WERI-Rb-1 (cell line): Measurements from ENCODE around the gene YDJC.
A peak's percentile ranks its signal among the peaks of the same experiment; 100 is the strongest.
"Not testable (repeated sequence)": the region's sequence is repeated elsewhere in the genome, so short reads cannot be mapped to it uniquely, and the experiment has no call there.

Experiments
- DNase-seq: peaks from one replicate; pipeline ENCODE4 v3.0.0-alpha.2; 2020
- H3K27ac ChIP-seq: fragments of 250-450 bp; sonication (Bioruptor Pico); 2 replicates; pipeline ENCODE4 v1.5.1; 2020; ENCODE audit warnings: mild to moderate bottlenecking, moderate library complexity
- H3K27me3 ChIP-seq: fragments of 250-450 bp; sonication (Bioruptor Pico); 2 replicates; pipeline ENCODE4 v1.5.1; 2021; ENCODE audit warnings: mild to moderate bottlenecking, low read depth, moderate library complexity; ENCODE audit not compliant: insufficient read depth, severe bottlenecking
- H3K36me3 ChIP-seq: fragments of 250-450 bp; sonication (Bioruptor Pico); 2 replicates; pipeline ENCODE4 v1.5.1; 2020; ENCODE audit warnings: mild to moderate bottlenecking, moderate library complexity
- H3K4me3 ChIP-seq: 2 replicates; pipeline ENCODE4 v1.5.1; 2011; ENCODE audit warnings: low read depth, mild to moderate bottlenecking, control low read depth, low read length
- H3K9me3 ChIP-seq: fragments of 250-450 bp; sonication (Bioruptor Pico); 2 replicates; pipeline ENCODE4 v1.5.1; 2021; ENCODE audit warnings: mild to moderate bottlenecking, moderate library complexity; ENCODE audit not compliant: severe bottlenecking
- CTCF ChIP-seq: IDR thresholded peaks from 2 replicates; pipeline ENCODE4 v1.5.1; 2011; ENCODE audit warnings: low read depth, mild to moderate bottlenecking, control low read depth, inconsistent platforms, low read length

The YDJC gene

GRCh38 chr22:21641789-21642583 lies 12.2 kb upstream of the YDJC start, which contains the start of gene SDF2L1:
Gene SDF2L1, plus strand, starts transcription at chr22:21642302. Its CDS starts 35 bp downstream, at chr22:21642337.
- Histone ChIP-seq H3K27ac (peak within 1 kb of the TSS; percentile 73), H3K27me3 (no peaks in the 10 kb centered on the region)

GRCh38 chr22:21641417-21641788 lies 11.6 kb upstream of the YDJC start:
- H3K9me3 ChIP-seq = no peaks in the 10 kb centered on the region
- no peaks in the 10 kb centered on the region for H3K27me3 ChIP-seq
- DNase-seq = peak; percentile 72
- peak overlapping the region; percentile 71 for H3K4me3 ChIP-seq
- H3K27ac ChIP-seq = peak overlapping the region; percentile 67
- H3K36me3 ChIP-seq = peaks cover 16% of the 10 kb centered on the region
- peak; percentile 66 for TF ChIP-seq CTCF

More at GRCh38 chr22:21641789-21642583, 12.2 kb upstream of the YDJC start, which contains the start of gene SDF2L1:
- DNase-seq = peak; percentile 98
- Histone ChIP-seq H3K4me3 (peak within 1 kb of the TSS; percentile 71), H3K9me3 (no peaks in the 10 kb centered on the region), H3K36me3 (peaks cover 19% of the 10 kb centered on the region)
- no peak for TF ChIP-seq CTCF

DNA sequence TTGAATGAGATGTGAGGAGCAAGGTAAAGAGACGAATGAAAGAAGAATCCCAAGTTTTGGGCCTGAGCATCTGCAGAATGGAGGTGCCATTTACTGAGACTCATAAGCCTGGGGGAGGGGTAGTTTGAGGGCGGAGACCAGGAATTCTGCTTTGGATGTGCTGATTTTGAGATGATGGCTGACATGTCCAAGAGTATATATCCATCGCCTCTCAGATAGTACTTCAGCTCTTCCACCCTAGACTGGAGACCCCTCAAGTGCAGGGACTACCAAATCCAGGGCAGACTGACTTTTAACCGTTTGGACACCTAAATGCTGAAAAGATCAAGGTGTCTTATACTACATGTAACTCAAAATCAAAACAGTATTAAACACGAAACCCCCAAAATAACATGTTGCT lies 11.0 kb upstream of the YDJC start:
- no peak for DNase-seq
- no peak overlapping the region for H3K4me3 ChIP-seq
- no peak for TF ChIP-seq CTCF

GRCh38 chr22:21639359-21639758 lies 9.5 kb upstream of the YDJC start:
- H3K27ac ChIP-seq = no peak overlapping the region
- TF ChIP-seq CTCF = no peak
- no peaks in the 10 kb centered on the region for H3K9me3 ChIP-seq
- peaks cover 9% of the 10 kb centered on the region for H3K36me3 ChIP-seq
- no peak for DNase-seq
- no peaks in the 10 kb centered on the region for H3K27me3 ChIP-seq
- H3K4me3 ChIP-seq = no peak overlapping the region

More for the DNA sequence above, 11.0 kb upstream of the YDJC start:
- Histone ChIP-seq H3K27ac (no peak overlapping the region; the same call in 1 of the 2 replicates), H3K27me3 (no peaks in the 10 kb centered on the region), H3K9me3 (no peaks in the 10 kb centered on the region), H3K36me3 (peaks cover 13% of the 10 kb centered on the region)

DNA sequence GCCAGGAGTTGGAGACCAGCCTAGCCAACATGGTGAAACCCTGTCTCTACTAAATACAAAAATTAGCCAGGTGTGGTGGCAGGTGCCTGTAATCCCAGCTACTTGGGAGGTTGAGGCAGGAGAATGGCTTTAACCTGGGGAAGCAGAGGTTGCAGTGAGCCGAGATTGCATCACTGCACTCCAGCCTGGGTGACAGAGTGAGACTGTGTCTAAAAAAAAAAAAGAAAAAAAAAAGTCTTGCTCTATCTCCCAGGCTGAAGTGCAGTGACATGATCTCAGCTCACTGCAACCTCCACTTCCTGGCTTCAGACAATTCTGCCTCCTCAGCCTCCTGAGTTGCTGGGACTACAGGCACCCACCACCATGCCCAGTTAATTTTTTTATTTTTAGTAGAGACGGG lies 7.6 kb upstream of the YDJC start:
- not testable (repeated sequence) for H3K9me3 ChIP-seq, H3K4me3 ChIP-seq, H3K27me3 ChIP-seq, H3K27ac ChIP-seq, H3K36me3 ChIP-seq, DNase-seq

DNA sequence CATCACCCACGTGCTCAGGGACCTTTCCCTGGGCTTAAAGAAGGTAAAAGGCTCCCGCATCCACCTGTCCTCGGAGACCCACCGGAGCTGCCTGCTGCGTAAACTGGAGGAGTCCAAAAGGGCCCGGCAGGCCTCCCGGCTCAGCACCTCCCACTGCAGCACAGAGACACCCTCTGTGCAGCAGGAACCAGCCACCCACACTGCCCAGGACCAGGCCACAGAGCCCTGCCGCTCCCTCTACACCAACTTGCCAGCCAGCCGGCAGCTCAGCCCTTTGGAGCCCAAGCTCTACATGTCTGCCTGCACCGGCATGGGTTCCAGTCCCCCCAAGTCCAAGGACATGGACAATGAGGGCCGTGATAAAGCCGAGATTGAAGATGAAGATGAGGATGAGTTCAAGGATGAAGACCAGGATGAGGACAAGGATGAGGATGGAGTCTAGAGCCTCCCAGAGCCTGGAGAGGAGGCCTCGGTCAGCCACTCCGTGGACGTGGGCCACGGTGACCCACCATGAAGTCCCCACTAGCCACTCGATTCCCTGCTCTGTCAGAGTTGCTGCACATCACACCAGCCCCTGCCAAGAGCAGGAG lies 6.9 kb upstream of the YDJC start:
- no peaks in the 10 kb centered on the region for H3K27me3 ChIP-seq
- no peak for DNase-seq
- no peaks in the 10 kb centered on the region for H3K9me3 ChIP-seq
- no peak for TF ChIP-seq CTCF
- no peak overlapping the region for H3K27ac ChIP-seq
- H3K36me3 ChIP-seq = no peaks in the 10 kb centered on the region
- H3K4me3 ChIP-seq = no peak overlapping the region
